H9 (cell line): ENCODE data around the gene TSPEAR. TPM values are rescaled to one million over a fixed set of nuclear protein-coding genes. Genes with fewer than 3 reads are reported as not detected.

ENCODE experiments used
- DNase-seq: peaks from one replicate; pipeline ENCODE4 v3.0.0-alpha.2; 2017
- H2AFZ ChIP-seq: one replicate; pipeline ENCODE4 v1.6.1; 2013; ENCODE audit warnings: mild to moderate bottlenecking, low read length, control low read depth, moderate library complexity
- H2AK5ac ChIP-seq: 2 replicates; pipeline ENCODE4 v1.6.1; 2013; ENCODE audit warnings: low read length, control low read depth, mixed read lengths; ENCODE audit not compliant: insufficient read length
- H2BK120ac ChIP-seq: one replicate; pipeline ENCODE4 v1.6.1; 2013; ENCODE audit warnings: low read depth, mild to moderate bottlenecking, low read length, control low read depth, inconsistent platforms; ENCODE audit not compliant: poor library complexity, severe bottlenecking
- H2BK12ac ChIP-seq: 2 replicates; pipeline ENCODE4 v1.6.1; 2013; ENCODE audit warnings: low read length, control low read depth, mixed read lengths, low read depth; ENCODE audit not compliant: insufficient read length
- H2BK15ac ChIP-seq: 2 replicates; pipeline ENCODE4 v1.6.1; 2013; ENCODE audit warnings: low read depth, low read length, control low read depth
- H2BK20ac ChIP-seq: one replicate; pipeline ENCODE4 v1.6.1; 2013; ENCODE audit warnings: low read depth, mild to moderate bottlenecking, low read length, control low read depth, inconsistent platforms; ENCODE audit not compliant: poor library complexity, severe bottlenecking
- H2BK5ac ChIP-seq: 2 replicates; pipeline ENCODE4 v1.6.1; 2013; ENCODE audit warnings: low read length, control low read depth, mixed read lengths; ENCODE audit not compliant: insufficient read length
- H3K14ac ChIP-seq: 2 replicates; pipeline ENCODE4 v1.6.1; 2013; ENCODE audit warnings: low read length, control low read depth; ENCODE audit not compliant: insufficient read depth
- H3K18ac ChIP-seq: 2 replicates; pipeline ENCODE4 v1.6.1; 2013; ENCODE audit warnings: low read depth, mild to moderate bottlenecking, mixed read lengths, low read length, control low read depth; ENCODE audit not compliant: insufficient read length
- H3K23ac ChIP-seq: 2 replicates; pipeline ENCODE4 v1.6.1; 2013; ENCODE audit warnings: low read length, control low read depth, mixed read lengths, low read depth; ENCODE audit not compliant: insufficient read length
- H3K23me2 ChIP-seq: 2 replicates; pipeline ENCODE4 v1.6.1; 2013; ENCODE audit warnings: low read depth, mild to moderate bottlenecking, mixed read lengths, low read length, control low read depth; ENCODE audit not compliant: insufficient read length, poor library complexity, severe bottlenecking
- H3K27ac ChIP-seq: 2 replicates; pipeline ENCODE4 v1.5.1; 2013; ENCODE audit warnings: low read length, control low read depth, mixed read lengths, low read depth; ENCODE audit not compliant: insufficient read length
- H3K27me3 ChIP-seq: 2 replicates; pipeline ENCODE4 v1.6.1; 2013; ENCODE audit warnings: low read length, control low read depth, inconsistent platforms; ENCODE audit not compliant: insufficient read depth
- H3K4ac ChIP-seq: 2 replicates; pipeline ENCODE4 v1.6.1; 2013; ENCODE audit warnings: low read depth, mild to moderate bottlenecking, control low read depth, inconsistent platforms, low read length, moderate library complexity
- H3K4me1 ChIP-seq: 2 replicates; pipeline ENCODE4 v1.6.1; 2013; ENCODE audit warnings: low read length, control low read depth, inconsistent platforms; ENCODE audit not compliant: insufficient read depth
- H3K4me2 ChIP-seq: 2 replicates; pipeline ENCODE4 v1.6.1; 2013; ENCODE audit warnings: low read length, control low read depth, mixed read lengths; ENCODE audit not compliant: insufficient read length, insufficient read depth
- H3K56ac ChIP-seq: 2 replicates; pipeline ENCODE4 v1.6.1; 2013; ENCODE audit warnings: low read depth, mild to moderate bottlenecking, mixed read lengths, low read length, control low read depth; ENCODE audit not compliant: insufficient read length
- H3K79me1 ChIP-seq: 2 replicates; pipeline ENCODE4 v1.6.1; 2013; ENCODE audit warnings: low read depth, mild to moderate bottlenecking, moderate library complexity, low read length, control low read depth, inconsistent platforms; ENCODE audit not compliant: insufficient read depth, poor library complexity, severe bottlenecking
- H3K79me2 ChIP-seq: 2 replicates; pipeline ENCODE4 v1.6.1; 2013; ENCODE audit warnings: low read length, control low read depth, inconsistent platforms; ENCODE audit not compliant: insufficient read depth
- H3K9ac ChIP-seq: 2 replicates; pipeline ENCODE4 v1.6.1; 2013; ENCODE audit warnings: low read length, control low read depth, mixed read lengths; ENCODE audit not compliant: insufficient read length; ENCODE audit errors: extremely low read depth
- H3K9me3 ChIP-seq: one replicate; pipeline ENCODE4 v1.6.1; 2013; ENCODE audit warnings: low read depth, low read length, inconsistent platforms; ENCODE audit not compliant: control insufficient read depth
- H3T11ph ChIP-seq: one replicate; pipeline ENCODE4 v1.6.1; 2013; ENCODE audit warnings: mild to moderate bottlenecking, low read length, control low read depth, inconsistent platforms
- H4K20me1 ChIP-seq: one replicate; pipeline ENCODE4 v1.6.1; 2013; ENCODE audit not compliant: control insufficient read depth, insufficient read length, insufficient read depth
- H4K5ac ChIP-seq: 2 replicates; pipeline ENCODE4 v1.6.1; 2013; ENCODE audit warnings: low read depth, mild to moderate bottlenecking, mixed read lengths, low read length, control low read depth; ENCODE audit not compliant: insufficient read length
- H4K8ac ChIP-seq: replicated peaks from 2 replicates; pipeline ENCODE4 v1.6.1; 2013; ENCODE audit warnings: low read length, control low read depth, mixed read lengths, low read depth; ENCODE audit not compliant: insufficient read length
- H4K91ac ChIP-seq: 2 replicates; pipeline ENCODE4 v1.6.1; 2013; ENCODE audit warnings: low read depth, mild to moderate bottlenecking, moderate library complexity, mixed read lengths, low read length, control low read depth; ENCODE audit not compliant: insufficient read length
- H3K27ac Mint-ChIP-seq, 3 experiments: 2 replicates in 2 of 3; 3 replicates in 1 of 3; pipeline ENCODE4 v1.8.0; 2020 to 2021; ENCODE audit warnings: mixed read lengths in 3 of 3, mild to moderate bottlenecking in 1 of 3, moderate library complexity in 1 of 3
- H3K27me3 Mint-ChIP-seq: 2 replicates; pipeline ENCODE4 v1.8.0; 2021; ENCODE audit warnings: low read depth, mild to moderate bottlenecking, moderate library complexity, mixed read lengths
- H3K36me3 Mint-ChIP-seq, 3 experiments: 2 replicates in 2 of 3; 3 replicates in 1 of 3; pipeline ENCODE4 v1.8.0; 2020 to 2021; ENCODE audit warnings: low read depth in 3 of 3, mixed read lengths in 3 of 3; ENCODE audit not compliant: insufficient read depth in 1 of 3
- H3K4me1 Mint-ChIP-seq, 2 experiments: 2 replicates each; pipeline ENCODE4 v1.8.0; 2020; ENCODE audit warnings: mixed read lengths in 2 of 2
- H3K4me3 Mint-ChIP-seq, 2 experiments: 2 replicates in 1 of 2; 3 replicates in 1 of 2; pipeline ENCODE4 v1.8.0; 2020 to 2021; ENCODE audit warnings: mild to moderate bottlenecking in 2 of 2, mixed read lengths in 2 of 2, moderate library complexity in 1 of 2
- H3K9me3 Mint-ChIP-seq, 2 experiments: 2 replicates in 1 of 2; 3 replicates in 1 of 2; pipeline ENCODE4 v1.8.0; 2020; ENCODE audit warnings: mild to moderate bottlenecking in 2 of 2, mixed read lengths in 2 of 2, moderate library complexity in 1 of 2
- CTCF ChIP-seq: fragments of 200-600 bp; sonication (generic); conservative IDR thresholded peaks from 3 replicates; pipeline ENCODE4 v1.8.0; 2021; ENCODE audit warnings: antibody characterized with exemption, mild to moderate bottlenecking
- WGBS: extraction: QIAGEN DNeasy Blood & Tissue Kit; methylation state at CpG from one replicate; pipeline ENCODE4 v1.1.7; 2013; ENCODE audit warnings: missing lambda C conversion rate, low lambda C conversion rate, mixed read lengths; ENCODE audit not compliant: insufficient read length; ENCODE audit errors: extremely low coverage; 5-methylcytosine and 5-hydroxymethylcytosine counted together
- total RNA-seq: library from RNA; stranded (reverse); gene quantifications from 2 replicates; pipeline ENCODE4 v1.2.1, GENCODE V29; 2021

Gene TSPEAR
- total RNA-seq, 1 experiment from 2014 or later, result 1.3 TPM

- TF ChIP-seq CTCF, result no peak
- Mint-ChIP-seq H3K27ac (peak overlapping the region in 2 of 3 experiments; percentile 51 to 85; a peak in 3 of 7 replicates), H3K27me3 (peaks cover 47% of the 10 kb centered on the region)
Observed at GRCh38 chr21:44703731-44704635, 7.4 kb downstream of the TSPEAR start.

More at GRCh38 chr21:44703731-44704635, 7.4 kb downstream of the TSPEAR start:
- Histone ChIP-seq H3K23ac (no peak overlapping the region), H3K4me2 (peak overlapping the region; percentile 31), H4K8ac (no peak overlapping the region), H3K9ac (no peak overlapping the region), H4K5ac (no peak overlapping the region), H3K4ac (no peak overlapping the region), H3K23me2 (peaks cover 19% of the 10 kb centered on the region), H2AK5ac (no peak overlapping the region), H3K27ac (no peak overlapping the region), H4K91ac (no peak overlapping the region), H3K4me1 (peaks cover 9% of the 10 kb centered on the region; the same call in 1 of the 2 replicates), H2AFZ (no peak overlapping the region), H3K79me2 (no peaks in the 10 kb centered on the region), H2BK5ac (no peak overlapping the region), H3K79me1 (no peaks in the 10 kb centered on the region), H3K27me3 (peaks cover 20% of the 10 kb centered on the region; the same call in 1 of the 2 replicates), H2BK120ac (no peak overlapping the region), H3K14ac (peak overlapping the region; percentile 74), H2BK15ac (no peak overlapping the region), H3K18ac (no peak overlapping the region), H3T11ph (no peak overlapping the region), H3K9me3 (no peaks in the 10 kb centered on the region), H2BK12ac (peak overlapping the region; percentile 70), H3K56ac (no peak overlapping the region), H4K20me1 (no peaks in the 10 kb centered on the region), H2BK20ac (no peak overlapping the region)
- Mint-ChIP-seq H3K4me1 (peaks cover 72 to 77% of the 10 kb centered on the region in 2 experiments), H3K4me3 (peak overlapping the region; percentile 51 to 75; a peak in 4 of 5 replicates), H3K9me3 (no peaks in the 10 kb centered on the region; a peak in 1 of 5 replicates), H3K36me3 (no peaks in the 10 kb centered on the region)
- WGBS, result no CpG with 5 or more reads among the region's 13 CpGs
- no peak for DNase-seq
